Renal pelvis (tissue), 4 donors: ENCODE measurements around the gene SMARCD2. TPM values are rescaled to one million over a fixed set of nuclear protein-coding genes. Genes with fewer than 3 reads are reported as not detected.
"Not testable (repeated sequence)": the region's sequence is repeated elsewhere in the genome, so short reads cannot be mapped to it uniquely, and the experiment has no call there.

Source experiments
- DNase-seq: peaks from one replicate; pipeline ENCODE4 v3.0.0-alpha.2; 2013
- polyA plus RNA-seq, 3 donors: library from polyadenylated mRNA; unstranded; fragments of 120-200 nt; gene quantifications; one replicate each; pipeline ENCODE4 v1.2.1, GENCODE V29; 2013; ENCODE audit not compliant: insufficient read length in 3 of 3

Gene SMARCD2
- polyA plus RNA-seq, 3 donors: 58.1 to 60.5 (median 58.5) TPM

- not testable (repeated sequence) for DNase-seq
Measured at GRCh38 chr17:63856425-63856824, 13.9 kb upstream of the SMARCD2 start.

DNA sequence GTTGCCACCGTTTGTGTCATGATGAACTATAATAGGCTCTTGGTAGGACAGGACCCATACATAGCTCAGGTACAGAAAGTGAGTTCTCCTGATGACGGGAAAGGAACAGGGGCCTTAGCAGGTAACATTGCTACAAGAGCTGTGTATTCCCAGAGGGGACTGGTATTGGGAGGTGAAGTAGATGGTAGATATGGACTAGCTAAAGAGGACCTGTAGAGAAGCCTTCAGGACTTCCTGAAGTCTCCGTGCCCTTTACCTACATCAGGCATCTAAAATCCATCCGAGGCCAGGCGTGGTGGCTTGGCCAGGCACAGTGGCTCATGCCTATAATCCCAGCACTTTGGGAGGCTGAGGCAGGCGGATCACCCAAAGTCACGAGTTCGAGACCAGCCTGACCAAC, 12.7 kb upstream of the SMARCD2 start:
- no peak for DNase-seq

- no peak for DNase-seq
Measured at GRCh38 chr17:63854709-63855108, 12.2 kb upstream of the SMARCD2 start.

- no peak for DNase-seq
Measured at GRCh38 chr17:63853260-63853659, 10.8 kb upstream of the SMARCD2 start.

DNA sequence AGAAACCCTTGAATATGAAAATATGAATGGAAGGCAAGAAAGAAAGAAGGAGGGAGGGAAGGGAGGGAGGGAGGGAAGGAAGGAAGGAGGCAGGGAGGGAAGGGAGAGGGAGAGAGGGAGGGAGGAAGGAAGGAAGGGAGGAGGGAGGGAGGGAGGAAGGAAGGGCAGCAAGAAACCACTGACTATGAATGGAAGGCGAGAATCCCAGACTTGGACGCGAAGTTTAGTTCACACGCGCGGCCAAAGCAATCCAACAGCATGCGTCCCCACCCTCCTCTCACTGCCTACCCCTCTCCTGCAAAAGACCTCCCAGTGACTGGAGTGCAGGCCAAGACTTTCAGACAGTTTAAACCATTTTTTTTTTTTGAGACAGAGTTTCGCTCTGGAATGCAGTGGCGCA, 7.9 kb upstream of the SMARCD2 start:
- DNase-seq: no peak

DNA sequence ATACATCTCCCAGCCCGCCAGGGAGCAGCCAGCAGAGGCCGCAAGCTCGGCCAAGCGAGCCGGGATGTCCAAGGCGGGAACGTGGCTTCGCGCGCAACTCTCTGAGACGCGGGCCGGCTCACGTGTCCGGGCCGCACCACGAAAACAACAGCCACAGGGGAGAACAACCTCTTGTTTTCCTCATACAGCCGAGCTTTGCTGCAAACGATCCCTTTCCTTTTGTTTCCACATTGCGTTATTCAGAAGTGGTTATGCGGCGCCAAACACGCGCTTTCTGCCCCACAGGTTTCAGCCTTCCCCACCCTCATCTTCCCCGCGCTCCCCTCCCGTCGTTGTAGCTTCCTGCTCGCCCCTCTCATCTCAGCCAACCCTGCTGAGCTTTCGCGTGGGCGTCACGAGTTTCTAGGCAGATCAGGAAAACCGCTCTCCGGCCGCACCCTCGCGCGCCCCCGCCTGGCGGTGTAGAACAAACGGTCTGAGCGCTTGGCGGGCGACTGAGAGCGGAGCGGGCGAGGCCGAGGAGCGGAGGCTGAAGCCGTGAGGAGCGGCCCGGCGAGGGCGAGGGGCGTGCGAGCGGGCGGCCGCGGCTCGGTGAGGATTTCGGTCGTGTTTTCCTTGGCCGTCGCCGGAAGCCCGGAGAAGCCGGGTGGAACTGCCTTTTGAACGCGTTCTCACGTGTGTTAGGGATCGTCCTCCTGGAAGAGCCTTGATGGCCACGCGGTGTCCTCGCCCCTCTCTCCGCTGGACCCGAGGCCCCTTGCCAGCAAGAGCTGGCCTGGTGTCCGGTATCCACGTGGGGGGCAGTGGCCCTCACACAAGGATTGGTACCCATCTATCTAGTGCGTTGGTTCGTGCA, 6.6 kb upstream of the SMARCD2 start:
- DNase-seq: peak; percentile 87

DNA sequence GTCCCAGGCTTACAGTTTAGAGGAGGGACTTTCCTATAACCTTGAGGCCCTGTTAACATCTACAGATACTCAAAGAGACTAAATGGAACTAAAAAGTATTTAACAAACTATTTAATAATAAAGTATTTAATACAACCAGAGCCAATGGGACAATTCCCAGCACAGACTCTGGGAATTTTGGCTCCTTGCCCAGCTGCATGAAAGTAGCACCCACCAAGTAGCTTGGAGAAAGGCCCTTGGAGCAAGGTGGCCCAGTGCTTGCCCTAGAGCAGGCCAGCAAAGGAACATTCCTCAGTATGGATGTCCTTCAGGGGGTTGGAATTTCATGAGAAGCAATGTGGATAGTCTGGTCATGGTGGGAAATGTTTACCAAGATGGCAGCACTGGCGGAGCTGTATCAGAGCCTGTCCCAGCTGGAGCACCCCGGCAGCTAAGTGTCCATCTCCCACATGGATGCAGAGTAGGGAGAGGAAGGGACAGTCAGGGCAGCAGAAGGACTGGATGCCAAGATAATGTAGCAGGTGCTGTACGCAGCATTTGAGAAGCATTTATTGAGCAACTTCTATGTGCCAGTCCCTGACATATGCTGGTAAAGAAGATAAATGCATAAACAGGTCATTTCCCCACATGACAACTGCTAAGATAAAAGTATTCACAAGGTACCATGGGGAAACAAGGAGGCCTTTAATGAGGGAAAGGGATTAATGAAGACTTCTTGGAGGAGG, 5.2 kb upstream of the SMARCD2 start:
- no peak for DNase-seq

GRCh38 chr17:63845509-63845908, 3.0 kb upstream of the SMARCD2 start:
- no peak for DNase-seq

- DNase-seq: no peak
Measured at GRCh38 chr17:63843910-63844677, 1.6 kb upstream of the SMARCD2 start.

- DNase-seq: peak; percentile 44
Measured at GRCh38 chr17:63843387-63843888, 953 bp upstream of the SMARCD2 start.

DNA sequence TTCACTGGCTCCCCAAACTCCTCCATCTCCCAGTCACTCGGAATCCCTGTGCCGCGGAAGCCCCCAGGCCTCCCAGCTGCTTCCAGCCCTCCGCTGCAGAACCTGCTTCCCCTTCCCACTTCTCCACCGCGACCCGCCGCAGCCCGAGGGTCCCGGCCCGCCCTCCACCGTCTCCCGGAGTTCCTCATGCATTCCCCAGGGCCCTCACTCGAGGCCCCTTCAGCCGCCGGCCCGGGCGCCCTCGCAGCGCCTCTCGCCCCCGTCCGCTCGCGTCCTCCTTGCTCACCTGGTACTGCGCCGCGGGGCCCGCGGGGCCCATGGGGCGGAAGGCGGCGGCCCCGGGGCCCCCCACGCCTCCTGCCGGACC, 329 bp downstream of the SMARCD2 start:
- DNase-seq: peak; percentile 36

DNA sequence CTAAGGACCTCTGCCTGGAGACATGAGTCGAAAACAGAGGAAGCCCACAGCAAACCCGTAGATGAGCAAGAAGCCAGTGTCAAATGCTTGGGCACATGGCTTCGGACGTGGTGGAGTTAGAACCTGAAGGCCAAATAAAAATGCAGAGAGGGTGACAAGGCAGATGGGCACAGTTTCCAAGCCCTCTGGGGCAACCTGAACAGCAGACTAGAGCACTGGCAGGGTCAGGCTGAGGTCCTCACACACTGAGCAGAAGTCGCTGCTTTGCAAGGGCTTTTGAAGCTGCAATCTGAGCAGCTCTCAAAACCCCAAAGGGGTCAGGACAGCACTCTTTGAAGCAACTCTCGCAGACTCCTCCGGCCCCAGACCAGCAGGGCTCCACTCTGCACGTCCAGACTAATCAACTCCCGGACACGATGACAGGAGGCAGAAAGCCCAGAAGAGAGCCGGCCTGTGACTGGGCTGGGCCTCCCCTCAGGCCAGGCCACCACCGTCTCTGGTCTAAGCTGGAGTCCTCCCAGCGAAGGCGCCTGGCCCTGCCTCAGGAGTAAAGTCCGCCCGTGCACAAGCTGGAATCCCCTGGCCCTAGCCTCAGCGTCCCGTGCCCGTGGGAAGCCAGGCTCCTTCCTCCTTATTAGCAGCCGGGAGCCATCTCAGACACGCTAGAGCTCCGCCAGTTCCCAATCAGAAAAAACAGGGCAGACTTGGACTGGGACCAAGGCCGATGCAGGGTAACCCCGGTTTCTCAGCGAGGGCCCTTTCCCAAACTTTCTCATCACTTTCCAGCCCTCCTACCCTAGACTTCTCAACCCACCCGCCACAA, 924 bp downstream of the SMARCD2 start:
- peak; percentile 30 for DNase-seq

DNA sequence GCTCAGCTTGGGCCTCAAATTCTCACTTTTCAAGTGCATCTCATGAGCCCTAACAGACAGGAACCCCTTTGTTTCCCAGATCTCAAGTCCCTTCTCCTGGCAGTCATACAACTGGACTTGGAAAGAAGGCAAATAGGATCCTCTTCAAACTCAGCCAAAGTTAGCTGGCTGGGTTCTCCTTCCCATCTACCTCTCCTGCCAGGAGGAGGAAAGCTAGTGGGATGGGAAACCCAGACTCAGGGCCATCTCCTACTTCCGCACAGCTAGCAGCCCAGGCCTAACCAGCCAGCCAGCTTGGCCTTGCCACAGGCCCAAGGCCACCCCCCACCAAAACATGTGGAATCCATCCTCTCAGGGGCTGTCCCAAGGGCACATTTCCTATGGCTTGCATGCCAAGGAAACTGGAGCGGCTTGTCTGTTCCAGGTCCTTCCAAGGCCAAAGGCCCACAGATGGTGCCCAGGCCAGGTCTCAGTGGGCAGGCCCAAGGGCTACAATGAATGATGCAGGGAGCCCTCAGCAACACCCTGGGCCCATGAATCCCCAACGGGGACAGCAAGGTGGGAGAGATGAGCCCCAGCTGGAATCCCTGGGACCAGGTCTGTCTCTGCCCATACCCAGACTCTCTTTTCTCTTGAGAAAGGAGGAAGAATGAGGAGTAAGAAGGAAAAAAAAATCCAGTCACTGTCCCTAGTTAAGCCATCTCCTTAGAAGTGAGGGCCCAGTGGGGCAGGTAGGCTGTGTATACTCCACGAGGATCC, 1.7 kb downstream of the SMARCD2 start:
- no peak for DNase-seq

- peak; percentile 41 for DNase-seq
Measured at GRCh38 chr17:63838631-63839171, 3.8 kb downstream of the SMARCD2 start.

DNA sequence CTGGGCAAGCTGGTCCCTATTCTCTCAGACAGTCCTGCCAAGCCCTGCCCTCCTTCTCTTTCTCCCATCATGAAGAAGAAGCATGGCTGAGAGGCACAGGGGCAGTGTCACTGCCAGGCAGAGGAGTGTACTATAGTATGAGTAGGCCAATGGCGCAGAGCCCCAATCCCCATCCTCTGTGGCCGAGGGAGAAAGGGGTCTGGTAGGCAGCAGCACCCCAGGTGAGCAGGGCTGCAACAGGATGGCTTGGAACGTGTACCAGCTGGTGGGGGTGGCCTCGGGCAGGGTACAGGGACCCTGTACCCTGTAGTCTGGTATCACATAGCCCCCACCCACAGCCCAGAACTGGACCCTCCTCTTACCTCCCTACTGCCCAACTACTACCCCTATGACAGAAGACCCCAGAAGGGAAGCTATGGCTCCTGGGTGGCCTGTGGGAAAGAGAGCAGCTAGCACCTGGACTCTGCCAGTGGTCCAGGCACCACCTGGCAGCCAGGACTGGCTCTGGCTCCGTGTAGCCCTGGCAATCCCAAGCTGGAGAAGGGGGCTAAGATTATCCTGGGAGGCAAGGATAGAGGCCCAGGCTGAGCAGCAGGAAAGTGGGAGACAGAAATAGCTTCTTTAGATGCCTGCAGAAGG, 4.4 kb downstream of the SMARCD2 start:
- DNase-seq: no peak

DNA sequence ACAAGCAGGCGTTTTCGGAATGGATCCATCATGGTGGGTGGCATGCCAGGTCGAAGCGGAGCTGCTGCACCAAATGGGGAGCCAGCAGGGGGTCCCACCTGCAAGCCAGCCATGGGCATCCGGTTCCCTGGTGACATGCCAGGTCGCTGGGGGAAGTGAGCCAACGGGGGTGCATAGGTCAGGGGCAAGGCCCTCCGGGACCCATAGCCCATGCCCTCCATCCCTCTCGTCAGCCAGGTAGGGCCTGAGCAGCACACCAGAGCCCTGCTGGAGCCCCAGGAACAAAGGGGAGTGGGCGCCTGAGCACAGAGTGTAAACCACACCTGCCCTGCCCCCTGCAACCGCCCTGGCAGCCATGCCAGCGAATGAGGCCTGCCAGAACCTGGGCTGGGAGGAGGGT, 5.0 kb downstream of the SMARCD2 start:
- no peak for DNase-seq

DNA sequence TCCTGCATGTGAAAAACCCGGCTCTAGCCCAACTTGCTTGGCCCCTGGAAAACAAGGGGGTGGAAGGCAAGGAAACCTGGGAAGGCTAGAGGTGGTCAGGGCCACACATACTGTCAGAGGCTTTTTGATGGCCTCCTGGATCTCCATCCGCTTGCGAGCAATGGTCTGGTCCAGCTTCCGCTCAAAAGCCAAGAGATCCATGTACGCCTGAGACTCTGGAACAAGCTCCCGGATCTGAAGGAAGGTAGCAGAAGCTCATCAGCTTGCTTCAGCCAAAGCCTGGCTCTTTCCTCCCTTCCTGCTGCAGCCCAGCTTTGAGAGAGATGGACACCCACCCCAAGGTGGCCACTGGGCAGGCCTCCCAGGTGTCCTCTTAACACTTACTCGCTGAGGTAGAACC, 5.7 kb downstream of the SMARCD2 start:
- no peak for DNase-seq

DNA sequence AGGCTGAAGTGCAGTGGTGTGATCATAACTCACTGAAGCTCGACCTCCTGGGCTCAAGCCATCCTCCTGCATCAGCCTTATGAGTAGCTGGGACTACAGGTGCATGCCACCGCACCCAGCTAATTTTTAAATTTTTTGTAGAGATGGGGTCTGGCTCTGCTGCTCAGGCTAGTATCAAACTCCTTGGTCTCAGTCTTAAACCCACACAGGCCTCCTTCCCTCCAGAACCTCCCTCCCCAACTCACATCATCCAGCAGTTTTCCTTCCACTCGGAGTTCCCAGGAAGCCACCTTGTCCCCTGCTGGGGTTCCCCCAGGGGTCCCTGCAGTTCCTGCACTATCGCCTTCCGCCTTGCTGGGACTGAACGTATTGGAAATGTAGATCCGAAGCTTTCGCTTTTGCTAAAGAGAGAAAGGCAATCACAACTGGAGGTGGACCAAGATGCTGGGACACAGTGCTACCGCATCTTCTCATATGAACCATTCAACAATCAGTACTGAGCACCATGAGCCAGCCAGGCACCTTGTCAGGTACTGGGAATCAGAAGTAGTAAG, 7.2 kb downstream of the SMARCD2 start:
- DNase-seq: no peak

- DNase-seq: peak; percentile 64
Measured at GRCh38 chr17:63834431-63835166, 7.9 kb downstream of the SMARCD2 start.
